Measurements from ENCODE around the gene CHID1. TPM values are rescaled to one million over a fixed set of nuclear protein-coding genes. Genes with fewer than 3 reads are reported as not detected.

CHID1 gene
- total RNA-seq, 1 donor from 2014 or later: 72.9 TPM

DNA sequence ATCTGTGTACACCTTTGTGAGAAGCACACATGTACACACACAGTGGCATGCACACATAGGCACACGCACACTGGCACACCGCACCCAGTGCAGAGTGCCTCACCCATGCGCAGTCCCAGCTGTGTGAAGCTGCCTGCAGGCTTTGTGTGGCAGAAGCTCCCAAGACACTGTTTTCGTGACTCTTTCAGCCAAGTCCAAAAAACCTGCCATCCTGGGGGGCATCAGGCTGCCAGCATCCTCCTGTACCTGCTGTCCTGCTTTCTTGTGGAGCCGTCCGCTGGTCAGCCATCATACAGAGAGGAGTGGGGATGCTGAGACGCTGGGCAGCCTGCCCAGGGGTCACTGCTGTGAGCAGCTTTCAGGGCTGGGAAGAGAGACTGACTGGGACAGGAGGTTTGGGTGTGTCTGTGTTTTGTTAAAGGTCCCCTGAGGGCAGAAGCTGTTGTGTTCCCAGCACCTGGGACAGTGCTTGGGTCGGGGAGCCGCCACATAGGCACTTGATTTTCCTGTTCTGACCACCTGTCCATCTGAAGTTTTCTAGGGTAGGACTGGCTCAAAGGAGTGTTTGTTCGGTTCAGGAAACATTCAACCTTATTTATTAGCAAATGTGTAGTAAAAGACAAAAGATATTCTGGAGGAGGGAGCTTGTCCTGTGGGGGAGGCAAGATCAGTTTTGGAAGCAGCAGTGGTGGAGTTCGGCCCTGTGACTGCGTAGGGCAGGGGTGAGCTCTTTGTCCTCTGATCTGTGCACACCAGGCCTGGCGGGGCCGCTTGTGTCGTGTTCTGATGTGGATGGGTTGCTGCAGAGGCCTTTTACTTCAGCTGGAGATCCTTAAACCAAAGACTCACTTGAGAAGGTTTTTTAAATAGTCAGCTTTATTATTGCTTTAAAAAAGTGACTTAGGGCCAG, 44.8 kb upstream of the CHID1 start:
- intact Hi-C loops (cut with DNase I): no loop called here
- no peaks in the 10 kb centered on the region for H3K9me3 ChIP-seq
- H3K4me1 ChIP-seq: peaks cover 59% of the 10 kb centered on the region
- H3K36me3 ChIP-seq: peaks cover 0 to 7% of the 10 kb centered on the region in 2 donors
- no peaks in the 10 kb centered on the region for H3K27me3 ChIP-seq
- H3K4me3 ChIP-seq: no peak overlapping the region
- TF ChIP-seq, protein P1, sequence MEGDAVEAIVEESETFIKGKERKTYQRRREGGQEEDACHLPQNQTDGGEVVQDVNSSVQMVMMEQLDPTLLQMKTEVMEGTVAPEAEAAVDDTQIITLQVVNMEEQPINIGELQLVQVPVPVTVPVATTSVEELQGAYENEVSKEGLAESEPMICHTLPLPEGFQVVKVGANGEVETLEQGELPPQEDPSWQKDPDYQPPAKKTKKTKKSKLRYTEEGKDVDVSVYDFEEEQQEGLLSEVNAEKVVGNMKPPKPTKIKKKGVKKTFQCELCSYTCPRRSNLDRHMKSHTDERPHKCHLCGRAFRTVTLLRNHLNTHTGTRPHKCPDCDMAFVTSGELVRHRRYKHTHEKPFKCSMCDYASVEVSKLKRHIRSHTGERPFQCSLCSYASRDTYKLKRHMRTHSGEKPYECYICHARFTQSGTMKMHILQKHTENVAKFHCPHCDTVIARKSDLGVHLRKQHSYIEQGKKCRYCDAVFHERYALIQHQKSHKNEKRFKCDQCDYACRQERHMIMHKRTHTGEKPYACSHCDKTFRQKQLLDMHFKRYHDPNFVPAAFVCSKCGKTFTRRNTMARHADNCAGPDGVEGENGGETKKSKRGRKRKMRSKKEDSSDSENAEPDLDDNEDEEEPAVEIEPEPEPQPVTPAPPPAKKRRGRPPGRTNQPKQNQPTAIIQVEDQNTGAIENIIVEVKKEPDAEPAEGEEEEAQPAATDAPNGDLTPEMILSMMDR (IDR thresholded peaks at IDR 0.05): no peak
- TF ChIP-seq POLR2AphosphoS5 (IDR thresholded peaks at IDR 0.05; ENCODE audit: insufficient read depth in 1 of 2, low read depth in 1 of 2) (no peak), POLR2A (IDR thresholded peaks at IDR 0.05) (no peak)
- no peak overlapping the region for H3K27ac ChIP-seq
- DNase-seq (ENCODE audit: extremely low spot score in 2 of 2): no peak

DNA sequence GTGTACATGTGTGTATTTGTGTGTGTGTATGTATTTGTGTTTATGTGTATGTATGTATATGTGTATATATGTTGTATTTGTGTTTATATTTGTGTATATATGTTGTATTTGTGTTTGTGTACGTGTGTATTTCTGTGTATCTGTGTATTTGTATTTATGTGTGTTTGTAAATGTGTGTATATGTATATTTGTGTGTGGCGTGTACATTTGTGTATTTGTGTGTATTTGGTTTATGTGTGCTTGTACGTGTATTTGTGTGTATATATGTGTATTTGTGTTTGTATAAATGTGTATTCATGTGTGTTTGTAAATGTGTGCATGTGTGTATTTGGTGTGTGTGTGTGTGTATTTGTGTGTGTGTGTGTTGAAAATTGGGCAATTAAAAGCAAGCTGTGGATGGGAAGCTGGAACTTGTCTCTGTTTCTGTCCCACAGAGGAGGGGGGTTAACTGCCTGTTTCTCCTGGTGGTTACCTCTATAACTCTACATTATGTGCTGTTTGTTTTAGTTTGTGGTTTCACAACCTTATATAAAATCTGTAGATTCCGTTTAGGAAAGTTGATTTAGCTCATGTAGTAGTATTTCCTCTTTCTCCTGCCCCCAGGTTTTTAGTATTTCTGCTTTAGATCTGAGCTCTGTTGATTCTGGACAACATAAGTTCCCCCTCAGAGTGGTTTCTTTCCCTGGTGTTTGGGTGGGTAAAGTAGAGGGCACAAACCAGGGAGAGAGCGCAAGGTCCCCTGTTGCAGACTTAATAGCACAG, 44.0 kb upstream of the CHID1 start:
- Histone ChIP-seq H3K27ac (no peak overlapping the region), H3K4me1 (peaks cover 59% of the 10 kb centered on the region), H3K4me3 (no peak overlapping the region), H3K27me3 (no peaks in the 10 kb centered on the region), H3K36me3 (no peaks in the 10 kb centered on the region), H3K9me3 (peaks cover 4% of the 10 kb centered on the region)
- no peak for DNase-seq (ENCODE audit: extremely low spot score in 2 of 2)
- TF ChIP-seq, protein P1 (IDR thresholded peaks at IDR 0.05): no peak
- TF ChIP-seq POLR2A (IDR thresholded peaks at IDR 0.05) (no peak), POLR2AphosphoS5 (IDR thresholded peaks at IDR 0.05; ENCODE audit: insufficient read depth in 1 of 2, low read depth in 1 of 2) (no peak)
- intact Hi-C loops (cut with DNase I): no loop called here

DNA sequence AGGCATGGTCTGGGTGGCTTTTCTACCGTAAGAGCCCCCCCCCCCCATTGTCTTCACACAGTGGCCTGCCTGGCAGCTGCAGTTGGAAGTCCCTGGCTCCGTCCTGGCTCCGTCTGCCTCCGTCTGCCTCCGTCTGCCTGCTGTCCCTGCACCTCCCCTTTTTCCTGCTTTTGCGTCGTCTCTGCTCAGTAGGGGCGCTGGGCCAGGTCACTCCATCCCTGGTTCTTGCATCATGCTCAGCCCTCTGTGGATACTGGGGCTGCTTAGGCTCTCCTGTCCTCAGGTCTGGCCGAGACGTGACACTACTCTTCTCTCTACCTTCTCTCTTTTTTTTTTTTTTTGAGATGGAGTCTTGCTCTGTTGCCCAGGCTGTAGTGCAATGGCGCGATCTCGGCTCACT, 42.9 kb upstream of the CHID1 start:
- no peaks in the 10 kb centered on the region for H3K36me3 ChIP-seq
- TF ChIP-seq POLR2AphosphoS5 (IDR thresholded peaks at IDR 0.05; ENCODE audit: insufficient read depth in 1 of 2, low read depth in 1 of 2): no peak
- TF ChIP-seq, protein P1 (IDR thresholded peaks at IDR 0.05): no peak
- no peak for TF ChIP-seq POLR2A (IDR thresholded peaks at IDR 0.05)
- peaks cover 51% of the 10 kb centered on the region for H3K4me1 ChIP-seq
- H3K9me3 ChIP-seq: peaks cover 5% of the 10 kb centered on the region
- H3K27me3 ChIP-seq: no peaks in the 10 kb centered on the region
- H3K27ac ChIP-seq: no peak overlapping the region
- no peak overlapping the region for H3K4me3 ChIP-seq
- DNase-seq (ENCODE audit: extremely low spot score in 2 of 2): no peak
- intact Hi-C loops (cut with DNase I): no loop called here

DNA sequence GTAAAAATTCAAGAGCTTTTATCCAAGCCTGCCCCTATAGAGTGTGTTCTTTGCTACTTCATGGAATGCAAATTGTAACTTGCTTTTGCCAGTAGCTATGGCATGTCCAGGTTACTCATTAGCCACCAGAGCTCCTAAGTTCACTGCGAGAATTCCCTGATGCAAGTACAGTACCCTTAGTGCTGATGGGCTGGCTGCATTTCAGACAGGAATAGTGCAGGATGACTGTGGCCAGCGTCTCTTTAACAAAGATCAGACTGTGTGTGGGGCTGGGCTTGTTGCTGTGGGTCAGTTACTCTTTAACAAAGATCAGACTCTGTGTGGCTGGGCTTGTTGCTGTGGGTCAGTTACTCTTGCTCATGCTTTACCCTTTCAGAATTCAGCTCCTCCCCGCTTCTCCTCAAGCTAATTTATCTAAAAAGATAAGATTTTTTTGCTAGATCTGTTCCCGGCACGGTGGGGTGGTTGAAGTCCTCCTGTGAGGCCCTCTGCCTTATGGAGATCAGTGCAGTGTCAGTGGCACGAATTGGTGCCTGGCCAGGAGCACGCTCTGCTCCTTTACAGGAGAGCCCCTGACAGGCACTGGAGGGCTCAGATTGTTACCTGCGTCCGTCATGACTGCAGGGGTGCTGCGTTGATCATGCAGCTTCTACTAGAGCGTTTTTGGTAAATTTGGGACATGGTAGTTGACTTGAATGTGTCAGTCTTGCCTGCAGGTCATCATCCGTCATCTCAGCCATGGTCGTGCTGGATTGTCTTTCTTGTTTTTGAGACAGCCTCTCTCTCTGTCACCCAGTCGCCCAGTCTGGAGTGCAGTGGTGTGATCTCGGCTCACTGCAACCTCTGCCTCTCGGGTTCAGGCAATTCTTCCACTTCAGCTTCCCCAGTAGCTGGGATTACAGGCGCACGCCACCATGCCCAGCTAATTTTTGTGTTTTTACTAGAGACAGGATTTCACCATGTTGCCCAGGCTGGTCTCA, 42.1 kb upstream of the CHID1 start:
- Histone ChIP-seq H3K9me3 (peaks cover 5% of the 10 kb centered on the region), H3K27ac (no peak overlapping the region), H3K27me3 (no peaks in the 10 kb centered on the region), H3K36me3 (no peaks in the 10 kb centered on the region), H3K4me1 (peaks cover 43% of the 10 kb centered on the region), H3K4me3 (no peak overlapping the region)
- no peak for DNase-seq (ENCODE audit: extremely low spot score in 2 of 2)
- TF ChIP-seq, protein P1 (IDR thresholded peaks at IDR 0.05): no peak
- TF ChIP-seq POLR2A (IDR thresholded peaks at IDR 0.05): no peak
- no peak for TF ChIP-seq POLR2AphosphoS5 (IDR thresholded peaks at IDR 0.05; ENCODE audit: insufficient read depth in 1 of 2, low read depth in 1 of 2)
- intact Hi-C loops (cut with DNase I): no loop called here
